ENCODE data around the gene IZUMO1.

- TF ChIP-seq POLR2A (IDR thresholded peaks at IDR 0.05) (peak; percentile 21 to 29), CTCF (IDR thresholded peaks at IDR 0.05) (no peak)
Observed at GRCh38 chr19:48740164-48740972, 6.3 kb downstream of the IZUMO1 start, which contains the start of gene RASIP1.

Data from uterus (tissue), 2 donors.